Pons (tissue), 1 donor: ENCODE data around the gene AKAP11.

Experiments
- DNase-seq: peaks from one replicate; pipeline ENCODE4 v3.0.0-alpha.2; 2016; ENCODE audit warnings: low spot score

Gene AKAP11

GRCh38 chr13:42272804-42273175 is 838 bp downstream of the AKAP11 start:
- DNase-seq: peak; percentile 34

DNA sequence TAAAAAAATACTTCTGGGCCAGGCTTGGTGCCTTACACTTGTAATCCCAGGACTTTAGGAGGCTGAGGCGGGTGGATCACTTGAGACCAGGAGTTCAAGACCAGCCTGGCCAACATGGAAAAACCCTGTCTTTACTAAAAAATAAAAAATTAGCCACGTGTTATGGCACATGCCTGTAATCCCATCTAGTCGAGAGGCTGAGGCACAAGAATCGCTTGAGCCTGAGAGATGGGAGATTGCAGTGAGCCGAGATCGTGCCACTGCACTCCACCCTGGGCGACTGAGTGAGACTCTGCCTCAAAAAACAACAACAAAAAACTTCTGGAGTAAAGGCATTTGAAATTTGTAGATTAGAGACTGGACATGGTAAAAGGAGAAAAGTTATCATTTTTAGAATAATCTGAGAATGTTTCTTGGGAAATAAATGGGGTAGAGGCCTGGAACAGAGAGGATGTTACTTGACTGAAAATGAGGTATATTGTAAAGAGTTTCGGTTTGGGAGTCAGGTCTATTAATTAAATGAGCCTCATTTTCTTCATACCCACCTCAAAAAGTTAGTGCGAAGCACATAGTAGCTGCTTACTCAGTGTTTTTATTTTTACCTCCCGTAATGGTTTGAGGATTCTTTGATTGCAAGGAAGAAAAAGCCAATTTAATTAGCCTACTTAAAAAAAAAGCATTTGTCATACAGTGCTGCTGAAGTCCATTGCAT is 2.6 kb downstream of the AKAP11 start:
- DNase-seq: no peak

DNA sequence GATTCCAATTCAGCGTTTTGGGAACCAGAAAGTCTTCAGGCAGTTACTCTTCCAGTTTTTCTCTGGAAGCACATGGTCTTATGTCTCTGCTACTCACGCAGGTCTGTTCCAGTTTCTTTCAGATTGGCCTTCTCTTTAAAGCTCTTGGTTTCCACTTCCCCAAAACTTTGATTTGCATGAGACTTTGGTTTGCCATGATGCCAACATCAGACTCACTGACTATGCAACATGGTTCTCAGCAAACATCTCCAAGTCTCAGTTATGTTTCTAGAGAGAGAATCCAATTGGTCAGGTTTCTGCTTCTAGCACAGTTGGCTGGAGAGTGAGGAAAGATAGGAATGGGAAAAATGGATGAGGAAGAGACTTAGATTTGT is 3.1 kb downstream of the AKAP11 start:
- DNase-seq: peak; percentile 74

GRCh38 chr13:42275506-42275905 is 3.6 kb downstream of the AKAP11 start:
- no peak for DNase-seq

- DNase-seq: no peak
Measured at GRCh38 chr13:42276683-42277082, 4.7 kb downstream of the AKAP11 start.

GRCh38 chr13:42277618-42278276 is 5.8 kb downstream of the AKAP11 start:
- DNase-seq: no peak

- DNase-seq: no peak
Measured at GRCh38 chr13:42279080-42279479, 7.1 kb downstream of the AKAP11 start.

DNA sequence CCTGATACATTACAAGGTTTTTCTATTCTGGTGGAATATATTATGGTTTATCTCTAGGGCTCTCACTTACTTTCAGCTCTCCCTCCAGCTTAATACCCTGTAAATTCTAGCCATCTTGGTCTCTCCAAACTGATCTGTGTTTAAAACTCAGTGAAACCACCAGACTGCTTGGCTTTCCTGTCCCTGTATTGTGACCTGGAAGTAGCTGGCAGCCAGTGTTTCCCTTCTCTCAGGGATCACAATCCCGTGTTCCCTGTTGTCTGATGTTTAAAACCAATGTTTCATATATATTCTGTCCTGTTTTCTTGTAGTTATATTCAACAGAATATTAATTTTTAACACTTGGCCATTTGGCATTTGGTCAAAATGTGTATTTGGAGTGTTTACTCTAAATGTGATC is 8.0 kb downstream of the AKAP11 start:
- no peak for DNase-seq

GRCh38 chr13:42280537-42280936 is 8.6 kb downstream of the AKAP11 start:
- DNase-seq: no peak

GRCh38 chr13:42283574-42283973 is 11.6 kb downstream of the AKAP11 start:
- no peak for DNase-seq

DNA sequence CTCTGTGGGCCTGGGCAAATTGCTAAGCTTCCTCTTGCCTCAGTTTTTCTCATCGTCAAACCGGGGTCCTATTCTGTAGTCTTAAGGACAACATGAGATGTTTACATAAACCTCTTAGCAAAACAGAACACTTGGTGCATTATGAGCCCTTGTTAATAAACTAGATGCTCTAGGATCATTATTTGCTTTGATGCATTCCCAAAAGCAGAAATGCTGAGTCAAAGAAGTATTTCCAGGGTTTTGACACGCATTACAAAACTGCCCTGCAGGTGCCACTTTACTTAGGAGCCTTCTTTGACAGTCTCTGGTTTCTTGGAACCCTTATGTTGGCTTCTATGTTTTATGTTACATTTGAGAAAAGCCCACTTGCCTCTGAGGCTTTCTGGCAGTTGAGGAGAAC is 12.1 kb downstream of the AKAP11 start:
- no peak for DNase-seq

- DNase-seq: no peak
Measured at GRCh38 chr13:42298392-42298791, 26.4 kb downstream of the AKAP11 start.

- no peak for DNase-seq
Measured at GRCh38 chr13:42305503-42305902, 33.6 kb downstream of the AKAP11 start.

- no peak for DNase-seq
Measured at GRCh38 chr13:42307461-42307860, 35.5 kb downstream of the AKAP11 start.

DNA sequence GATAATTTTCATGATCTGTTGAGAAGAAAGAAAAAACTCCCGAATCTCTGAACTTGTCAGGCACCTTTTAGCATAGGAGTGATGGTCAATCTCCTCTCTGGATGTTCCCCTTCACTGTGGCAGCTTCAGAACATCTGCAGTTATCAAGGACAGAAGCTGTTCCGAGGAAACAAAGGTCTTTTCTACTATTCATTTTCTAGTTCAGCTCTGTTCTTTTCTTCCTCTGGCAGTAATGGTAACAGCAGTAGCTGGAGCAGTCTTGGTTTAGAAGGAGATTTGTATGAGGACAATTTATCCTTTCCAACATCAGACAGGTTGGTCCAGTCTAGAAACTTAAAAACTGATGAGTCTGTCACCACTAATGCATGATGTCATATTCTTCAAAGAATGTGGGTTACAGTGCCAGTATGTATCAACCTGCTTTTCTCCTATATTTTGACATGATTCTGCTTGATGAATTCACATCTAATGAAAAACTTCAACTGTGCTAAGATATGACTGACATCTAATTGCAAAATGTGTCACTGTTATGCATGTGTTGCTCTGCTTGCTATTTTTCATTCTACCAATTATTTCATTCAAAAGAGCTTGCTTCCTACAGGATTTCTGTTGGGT is 41.0 kb downstream of the AKAP11 start:
- peak; percentile 87 for DNase-seq

DNA sequence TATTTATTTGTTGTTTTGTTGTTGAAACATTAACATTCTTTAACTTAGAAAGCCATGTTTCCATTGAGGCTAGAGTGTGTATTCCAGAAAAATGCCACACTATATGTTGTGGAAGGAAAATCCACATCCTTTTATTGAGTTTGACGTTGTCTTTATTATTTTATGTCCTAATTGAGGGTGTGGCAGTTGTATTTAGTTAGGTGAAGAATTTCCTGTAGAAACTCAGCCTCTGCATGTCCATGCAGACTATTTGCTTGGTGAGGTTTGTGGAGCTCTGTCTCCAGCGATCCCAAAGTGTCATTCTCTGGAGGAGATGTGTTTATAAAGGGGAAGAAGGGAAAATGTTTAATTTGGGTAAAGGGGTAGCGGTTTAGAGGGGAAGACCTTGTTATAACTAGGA is 46.6 kb downstream of the AKAP11 start:
- DNase-seq: no peak

DNA sequence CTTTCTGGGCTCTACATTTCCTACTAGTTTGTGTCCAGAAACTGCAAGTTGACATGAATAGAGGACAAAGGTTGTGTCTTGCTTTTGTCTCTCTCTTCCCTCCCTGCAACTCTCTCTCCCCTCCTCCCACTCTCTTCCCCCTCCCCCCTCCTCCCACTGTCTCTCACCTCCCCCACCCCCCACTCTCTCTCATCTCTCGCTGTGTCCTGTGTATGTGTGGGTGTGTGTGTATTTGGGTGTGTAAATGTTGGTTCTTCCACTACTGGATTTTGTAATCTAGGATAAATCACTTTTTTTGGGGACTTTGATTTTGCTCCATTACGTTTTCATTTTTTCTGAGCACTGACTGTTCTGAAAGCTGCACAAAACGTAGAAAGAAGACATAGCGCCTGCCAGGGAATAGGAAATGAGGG is 48.4 kb downstream of the AKAP11 start:
- no peak for DNase-seq

- no peak for DNase-seq
Measured at GRCh38 chr13:42322806-42323205, 50.9 kb downstream of the AKAP11 start.

GRCh38 chr13:42324704-42325103 is 52.8 kb downstream of the AKAP11 start:
- no peak for DNase-seq

- DNase-seq: no peak
Measured at GRCh38 chr13:42327725-42328124, 55.8 kb downstream of the AKAP11 start.

DNA sequence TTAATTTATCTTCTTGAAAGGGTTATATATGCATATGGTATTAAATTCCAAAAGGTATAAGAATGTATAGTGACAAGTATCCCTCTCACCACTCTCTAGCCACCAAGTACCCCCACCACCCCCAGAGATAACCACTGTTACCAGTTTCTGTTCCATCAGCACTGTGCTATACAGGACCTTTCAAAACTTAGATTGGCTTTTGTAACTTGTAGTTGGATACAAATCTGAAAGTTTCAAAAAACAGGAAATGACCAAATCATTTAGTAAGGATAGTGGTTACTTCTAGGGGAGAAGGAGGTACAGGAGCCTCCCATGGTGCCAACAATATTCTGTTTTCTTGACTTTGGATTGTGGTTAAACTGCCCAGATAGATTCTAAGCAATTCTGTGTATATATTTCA is 56.7 kb downstream of the AKAP11 start:
- DNase-seq: no peak

DNA sequence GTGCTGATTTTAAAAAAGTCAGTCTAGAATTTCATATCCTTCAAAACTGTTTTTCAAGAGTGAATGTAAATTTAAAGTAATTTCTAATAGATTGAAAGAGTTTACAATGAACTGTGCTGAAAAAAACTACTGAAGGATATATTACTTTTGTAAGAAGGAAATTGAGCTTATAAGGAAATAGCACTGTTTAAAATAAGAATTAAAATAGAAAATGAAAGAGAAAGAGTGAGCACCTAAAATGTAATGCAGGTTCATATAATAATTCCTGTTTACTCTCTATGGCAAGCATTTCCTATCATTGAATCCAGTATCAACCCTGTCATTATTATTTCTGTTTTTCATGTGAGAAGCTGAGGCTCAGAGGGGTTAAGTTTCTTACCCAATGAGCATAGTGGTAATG is 57.3 kb downstream of the AKAP11 start:
- DNase-seq: no peak

GRCh38 chr13:42331009-42331408 is 59.1 kb downstream of the AKAP11 start:
- DNase-seq: no peak
